NCI-H510A treated with DMSO at 0.1 percent for 48 hours (cell line): ENCODE measurements around the gene IGSF9.

Experiments used
- DNase-seq: peaks from one replicate; lab custom pipeline; 2025; lab: John Stamatoyannopoulos, UW

IGSF9 gene

GRCh38 chr1:159974350-159974965 lies 29.0 kb upstream of the IGSF9 start:
- no peak for DNase-seq

DNA sequence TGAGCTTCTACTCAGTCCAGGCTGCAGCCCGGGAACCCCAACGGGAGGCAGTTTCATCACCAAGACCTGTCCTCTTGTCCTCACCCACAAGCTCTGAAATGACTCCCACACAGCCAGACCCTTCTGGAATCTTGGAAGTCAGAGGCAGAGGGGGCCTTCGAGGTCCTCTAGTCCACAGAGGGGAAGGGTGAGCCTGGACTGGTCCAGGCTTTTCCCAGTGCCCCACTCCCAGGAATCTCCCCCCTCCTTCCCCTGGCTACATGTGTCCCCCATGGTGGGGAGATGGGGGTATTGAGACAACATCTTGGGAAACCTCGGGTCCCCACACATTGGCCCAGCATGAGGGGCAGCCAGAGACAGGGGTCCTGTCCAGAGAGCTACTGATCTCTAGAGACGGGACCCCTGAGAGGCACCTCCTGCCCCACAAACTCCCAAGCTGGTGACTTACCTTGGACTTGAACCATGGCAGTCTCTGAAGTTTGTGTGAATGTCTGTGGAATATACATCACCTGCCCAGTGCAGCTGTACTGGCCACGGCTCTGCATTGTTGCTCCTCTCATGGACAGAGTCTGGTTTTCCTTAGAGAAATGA lies 28.0 kb upstream of the IGSF9 start:
- DNase-seq: no peak

- DNase-seq: no peak
Measured at GRCh38 chr1:159972443-159973205, 27.2 kb upstream of the IGSF9 start.

DNA sequence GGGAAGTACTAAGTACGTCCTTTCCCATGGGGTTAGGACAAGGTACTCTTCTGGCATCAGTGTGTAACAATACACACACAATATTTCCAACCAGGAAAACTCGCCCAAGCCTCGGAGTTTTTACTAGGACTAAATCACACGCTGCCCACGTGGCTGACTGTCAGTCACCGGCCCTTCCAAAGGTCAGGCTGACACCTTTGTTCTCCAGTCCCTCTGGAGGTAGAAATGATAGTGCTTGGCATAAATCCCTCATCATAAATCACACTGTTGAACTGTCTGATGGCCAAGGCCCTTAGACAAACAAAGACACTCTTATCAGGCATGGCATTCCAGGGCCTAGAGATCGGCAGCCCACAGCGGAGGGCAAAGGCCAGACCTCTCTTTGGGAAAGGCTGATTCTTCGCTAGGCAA lies 25.5 kb upstream of the IGSF9 start:
- no peak for DNase-seq

DNA sequence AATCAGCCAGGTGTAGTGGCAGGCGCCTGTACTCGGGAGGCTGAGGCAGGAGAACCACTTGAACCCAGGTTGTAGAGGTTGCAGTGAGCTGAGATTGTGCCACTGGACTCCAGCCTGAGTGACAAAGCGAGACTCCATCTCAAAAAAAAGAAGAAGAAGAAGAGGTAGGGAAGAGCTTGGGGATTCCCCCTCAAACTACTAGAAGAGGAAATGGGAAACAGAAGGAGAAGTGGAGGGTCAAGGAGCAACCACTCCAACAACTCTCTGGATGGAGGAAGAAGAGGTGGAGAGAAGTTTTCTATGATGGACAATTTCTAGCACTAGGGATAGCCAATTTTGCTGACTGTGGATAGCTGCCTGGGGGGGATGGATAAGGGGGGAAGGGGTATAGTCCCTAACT lies 23.5 kb upstream of the IGSF9 start:
- no peak for DNase-seq

DNA sequence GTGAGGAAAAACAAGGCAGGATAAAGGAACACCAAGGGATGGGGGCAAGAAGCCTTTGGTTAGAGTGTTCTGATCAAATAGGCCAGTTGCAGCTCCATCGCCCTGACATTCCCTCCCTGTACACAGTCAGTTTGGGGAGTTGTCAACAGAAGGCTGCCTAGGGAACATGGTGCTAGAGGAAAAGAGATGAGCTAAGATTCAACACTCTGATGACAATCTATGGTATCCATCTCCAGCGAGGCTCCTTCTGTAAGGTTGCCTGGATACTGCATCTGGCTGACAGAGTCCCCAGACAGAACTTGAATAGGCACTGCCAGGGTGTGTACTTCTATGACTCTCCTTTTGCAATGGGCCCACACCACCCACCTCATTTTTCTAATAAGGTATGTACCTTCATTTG lies 19.9 kb upstream of the IGSF9 start:
- no peak for DNase-seq

GRCh38 chr1:159964144-159964543 lies 18.7 kb upstream of the IGSF9 start:
- DNase-seq: no peak

DNA sequence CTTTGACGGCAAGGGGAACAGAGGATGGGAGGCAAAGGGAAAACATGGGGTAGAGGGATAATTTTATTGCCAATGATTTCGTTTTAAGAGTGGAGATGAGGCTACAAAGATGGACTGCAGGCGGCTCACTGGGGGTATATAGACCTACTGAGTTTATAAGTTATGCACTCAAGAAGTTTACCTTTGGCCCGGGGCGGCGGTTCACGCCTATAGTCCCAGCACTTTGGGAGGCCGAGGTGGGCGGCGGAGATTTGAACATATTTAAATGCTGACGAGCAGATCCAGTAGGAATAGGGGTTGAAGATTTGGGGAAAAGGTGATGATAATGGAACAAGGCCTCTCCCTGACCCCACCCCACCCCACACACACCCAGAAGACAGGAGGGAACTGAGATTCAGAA lies 16.8 kb upstream of the IGSF9 start:
- no peak for DNase-seq

GRCh38 chr1:159961636-159962035 lies 16.2 kb upstream of the IGSF9 start:
- no peak for DNase-seq

GRCh38 chr1:159960721-159961381 lies 15.4 kb upstream of the IGSF9 start:
- DNase-seq: no peak

DNA sequence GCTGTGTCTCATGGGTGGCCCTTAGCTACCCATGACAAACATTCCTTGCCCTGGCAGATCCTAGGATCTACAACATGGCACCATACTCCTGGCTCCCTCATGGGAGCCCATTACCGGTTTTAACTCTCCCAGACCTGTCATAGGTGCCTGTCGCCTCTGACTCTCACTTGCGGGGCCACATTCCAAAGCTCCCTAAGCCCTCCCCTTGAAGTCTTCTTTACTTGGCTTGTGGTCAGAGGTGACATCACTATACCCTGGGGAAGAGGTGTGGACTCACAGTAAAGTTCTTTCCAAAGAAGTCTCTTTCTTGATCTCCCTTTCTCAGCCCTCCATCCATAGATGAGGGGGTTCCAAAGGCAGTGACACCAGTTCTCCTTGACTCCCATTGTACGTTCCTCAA lies 14.0 kb upstream of the IGSF9 start:
- no peak for DNase-seq

GRCh38 chr1:159958719-159959380 lies 13.4 kb upstream of the IGSF9 start:
- no peak for DNase-seq

- no peak for DNase-seq
Measured at GRCh38 chr1:159957824-159958268, 12.4 kb upstream of the IGSF9 start.

DNA sequence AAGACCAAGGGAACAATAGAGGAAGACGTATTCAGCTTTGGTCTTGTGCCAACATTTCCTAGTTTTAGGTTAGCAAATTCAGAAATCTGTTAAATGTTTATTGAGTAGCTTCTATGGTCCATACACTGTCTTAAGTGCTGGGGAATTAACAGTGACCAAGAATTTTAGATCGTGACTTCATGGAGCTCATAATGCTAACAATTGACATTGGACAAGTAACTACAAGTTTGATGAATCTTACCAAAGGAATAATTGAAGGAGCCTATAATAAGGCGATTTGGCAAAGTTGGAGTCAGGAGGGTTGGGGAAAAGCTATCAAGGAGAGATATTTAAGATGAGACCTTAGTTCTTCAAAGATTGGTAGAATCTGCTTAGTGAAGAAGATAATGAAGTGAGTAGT lies 10.0 kb upstream of the IGSF9 start:
- DNase-seq: no peak

- DNase-seq: no peak
Measured at GRCh38 chr1:159953536-159954515, 8.4 kb upstream of the IGSF9 start, which contains the start of gene SLAMF9. SLAMF9 (minus strand) TSS chr1:159954237; CDS start chr1:159954137, 100 bp downstream.

- no peak for DNase-seq
Measured at GRCh38 chr1:159952932-159953331, 7.5 kb upstream of the IGSF9 start.

DNA sequence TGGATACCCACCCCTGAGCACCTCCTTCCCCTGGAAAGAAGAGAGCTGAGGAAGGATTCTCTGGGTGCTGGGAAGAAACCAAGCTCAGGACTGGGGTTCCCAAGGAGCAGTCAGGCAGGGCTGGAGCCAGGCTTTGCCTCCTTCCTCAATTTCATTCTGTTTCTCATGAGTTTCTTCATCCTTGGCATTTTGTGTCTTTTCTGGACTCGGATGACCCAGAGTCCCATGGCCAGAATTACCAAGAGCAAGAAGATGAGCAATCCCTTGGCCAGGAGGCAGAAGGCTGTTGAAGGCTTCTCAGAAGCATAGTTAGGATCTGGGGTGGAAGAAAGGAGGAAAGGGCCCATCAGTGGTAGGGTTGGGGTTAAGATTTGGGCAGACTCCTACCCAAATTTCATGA lies 6.1 kb upstream of the IGSF9 start:
- no peak for DNase-seq

- no peak for DNase-seq
Measured at GRCh38 chr1:159951016-159951415, 5.6 kb upstream of the IGSF9 start.

- DNase-seq: no peak
Measured at GRCh38 chr1:159949981-159950381, 4.6 kb upstream of the IGSF9 start.

GRCh38 chr1:159949123-159949522 lies 3.7 kb upstream of the IGSF9 start:
- no peak for DNase-seq

- no peak for DNase-seq
Measured at GRCh38 chr1:159947942-159948341, 2.5 kb upstream of the IGSF9 start.
